ENCODE results near the gene RFPL3.
A peak's percentile ranks its signal among the peaks of the same experiment; 100 is the strongest.
"Not testable (repeated sequence)": the region's sequence is repeated elsewhere in the genome, so short reads cannot be mapped to it uniquely, and the experiment has no call there.

The RFPL3 gene

DNA sequence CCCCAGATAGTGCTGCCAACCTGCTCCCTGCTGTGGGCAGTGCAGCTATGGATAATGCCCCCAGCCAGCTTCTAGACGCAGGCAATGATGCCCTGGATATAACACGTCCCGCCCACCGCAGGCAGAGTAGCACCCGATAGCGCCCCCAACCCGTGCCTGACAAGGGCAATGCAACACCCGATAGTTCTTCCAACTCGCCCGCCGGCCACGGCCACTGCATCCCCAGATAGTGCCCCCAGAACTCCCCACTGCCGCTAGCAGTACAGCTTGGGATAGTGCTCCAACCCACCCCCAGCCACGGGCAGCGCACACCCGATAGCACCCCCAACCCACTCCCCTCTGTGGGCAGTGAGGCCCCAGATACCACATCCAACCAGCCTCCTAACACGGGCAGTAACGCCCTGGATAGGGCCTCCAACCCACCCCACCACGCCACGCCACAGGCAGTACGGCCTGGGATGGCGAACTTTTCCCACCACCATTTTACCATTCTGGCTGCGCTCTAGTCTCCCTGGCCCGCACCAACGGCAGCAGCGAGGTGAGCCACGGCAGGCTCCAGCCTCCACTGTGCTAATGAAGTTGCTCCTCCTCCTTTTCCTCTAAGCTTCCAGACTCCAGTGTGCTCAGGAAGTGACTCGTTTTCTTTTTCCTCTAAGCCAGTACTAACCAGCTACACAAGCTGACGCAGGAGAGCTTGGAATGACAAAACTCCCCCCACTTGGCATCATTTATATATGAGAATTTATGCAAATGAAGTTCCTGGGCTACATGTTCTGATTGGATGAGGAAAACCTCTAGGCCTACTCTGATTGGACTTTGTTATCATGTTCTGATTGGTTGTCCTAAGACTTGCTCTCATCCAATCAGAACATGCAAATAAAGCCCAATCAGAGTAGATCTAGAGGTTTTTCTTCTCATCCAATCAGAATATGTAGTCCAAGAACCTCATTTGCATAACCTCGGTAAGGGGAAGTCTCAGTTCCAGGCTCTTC lies 3.0 kb upstream of the RFPL3 start:
- Histone ChIP-seq H3K9ac (ENCODE audit: low read depth, low read length, poor library complexity, severe bottlenecking) (no peak overlapping the region), H2AFZ (ENCODE audit: low read length) (no peak overlapping the region)

DNA sequence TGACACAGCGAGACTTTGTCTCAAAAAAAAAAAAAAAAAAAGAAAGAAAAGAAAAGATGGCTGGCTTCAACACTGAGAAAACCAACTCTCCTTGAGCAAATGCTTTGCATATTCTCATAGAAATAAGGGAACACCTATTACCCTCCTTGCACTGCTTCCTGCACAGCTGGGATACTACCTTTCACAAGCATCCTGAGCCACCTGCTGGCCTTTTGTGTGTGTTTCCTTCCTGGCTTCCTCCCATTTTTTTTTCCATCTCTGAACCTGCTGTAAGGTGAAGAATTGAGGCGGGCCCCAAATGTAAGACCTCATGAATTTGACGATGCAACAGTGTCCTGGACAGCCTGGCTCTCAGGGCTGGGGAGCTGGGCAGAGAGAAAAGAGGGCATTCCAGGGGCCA lies 1.9 kb upstream of the RFPL3 start:
- H3K79me2 ChIP-seq (ENCODE audit: insufficient read depth, low read length), result no peaks in the 10 kb centered on the region
- H3K27me3 ChIP-seq (ENCODE audit: insufficient read depth, low read length, poor library complexity, severe bottlenecking), result no peaks in the 10 kb centered on the region
- H3K9me2 ChIP-seq (replicated peaks; ENCODE audit: low read depth, low read length), result no peaks in the 10 kb centered on the region
- H2AFZ ChIP-seq (ENCODE audit: low read length), result 0 out of 2 replicates have a peak overlapping the region, but pooled peaks have one; percentile 18
- H3K36me3 ChIP-seq (ENCODE audit: insufficient read depth, low read length), result no peaks in the 10 kb centered on the region
- no peak overlapping the region for H3K9ac ChIP-seq (ENCODE audit: low read depth, low read length, poor library complexity, severe bottlenecking)
- no peaks in the 10 kb centered on the region for H3K9me3 ChIP-seq (ENCODE audit: insufficient read depth, low read depth, low read length)
- H3K4me2 ChIP-seq (ENCODE audit: low read depth, low read length, poor library complexity, severe bottlenecking), result no peak overlapping the region
- H3K4me3 ChIP-seq (ENCODE audit: low read length, poor library complexity, severe bottlenecking), result no peak overlapping the region
- no peaks in the 10 kb centered on the region for H3F3A ChIP-seq (ENCODE audit: low read depth)
- H4K20me1 ChIP-seq (ENCODE audit: insufficient read depth, low read length, poor library complexity, severe bottlenecking), result no peaks in the 10 kb centered on the region
- TF ChIP-seq, protein P1, sequence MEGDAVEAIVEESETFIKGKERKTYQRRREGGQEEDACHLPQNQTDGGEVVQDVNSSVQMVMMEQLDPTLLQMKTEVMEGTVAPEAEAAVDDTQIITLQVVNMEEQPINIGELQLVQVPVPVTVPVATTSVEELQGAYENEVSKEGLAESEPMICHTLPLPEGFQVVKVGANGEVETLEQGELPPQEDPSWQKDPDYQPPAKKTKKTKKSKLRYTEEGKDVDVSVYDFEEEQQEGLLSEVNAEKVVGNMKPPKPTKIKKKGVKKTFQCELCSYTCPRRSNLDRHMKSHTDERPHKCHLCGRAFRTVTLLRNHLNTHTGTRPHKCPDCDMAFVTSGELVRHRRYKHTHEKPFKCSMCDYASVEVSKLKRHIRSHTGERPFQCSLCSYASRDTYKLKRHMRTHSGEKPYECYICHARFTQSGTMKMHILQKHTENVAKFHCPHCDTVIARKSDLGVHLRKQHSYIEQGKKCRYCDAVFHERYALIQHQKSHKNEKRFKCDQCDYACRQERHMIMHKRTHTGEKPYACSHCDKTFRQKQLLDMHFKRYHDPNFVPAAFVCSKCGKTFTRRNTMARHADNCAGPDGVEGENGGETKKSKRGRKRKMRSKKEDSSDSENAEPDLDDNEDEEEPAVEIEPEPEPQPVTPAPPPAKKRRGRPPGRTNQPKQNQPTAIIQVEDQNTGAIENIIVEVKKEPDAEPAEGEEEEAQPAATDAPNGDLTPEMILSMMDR (conservative IDR thresholded peaks at IDR 0.05; ENCODE audit: low read length), result 0 out of 2 replicates have a peak, but pooled peaks have one; percentile 24
- no peak for TF ChIP-seq EZH2phosphoT487 (IDR thresholded peaks at IDR 0.05; ENCODE audit: borderline replicate concordance)
- H3K4me1 ChIP-seq (ENCODE audit: insufficient read depth, low read length, poor library complexity, severe bottlenecking), result no peaks in the 10 kb centered on the region

More for the DNA sequence above, 3.0 kb upstream of the RFPL3 start:
- H3K27me3 ChIP-seq (ENCODE audit: insufficient read depth, low read length, poor library complexity, severe bottlenecking), result no peaks in the 10 kb centered on the region
- H3K9me2 ChIP-seq (replicated peaks; ENCODE audit: low read depth, low read length), result no peaks in the 10 kb centered on the region
- H3K9me3 ChIP-seq (ENCODE audit: insufficient read depth, low read depth, low read length), result no peaks in the 10 kb centered on the region
- no peaks in the 10 kb centered on the region for H3K79me2 ChIP-seq (ENCODE audit: insufficient read depth, low read length)
- H4K20me1 ChIP-seq (ENCODE audit: insufficient read depth, low read length, poor library complexity, severe bottlenecking), result no peaks in the 10 kb centered on the region
- H3K4me3 ChIP-seq (ENCODE audit: low read length, poor library complexity, severe bottlenecking), result no peak overlapping the region
- TF ChIP-seq, protein P1 (conservative IDR thresholded peaks at IDR 0.05; ENCODE audit: low read length), result no peak
- no peak for TF ChIP-seq EZH2phosphoT487 (IDR thresholded peaks at IDR 0.05; ENCODE audit: borderline replicate concordance)
- H3F3A ChIP-seq (ENCODE audit: low read depth), result no peaks in the 10 kb centered on the region
- H3K4me2 ChIP-seq (ENCODE audit: low read depth, low read length, poor library complexity, severe bottlenecking), result no peak overlapping the region
- H3K4me1 ChIP-seq (ENCODE audit: insufficient read depth, low read length, poor library complexity, severe bottlenecking), result no peaks in the 10 kb centered on the region
- no peaks in the 10 kb centered on the region for H3K36me3 ChIP-seq (ENCODE audit: insufficient read depth, low read length)

DNA sequence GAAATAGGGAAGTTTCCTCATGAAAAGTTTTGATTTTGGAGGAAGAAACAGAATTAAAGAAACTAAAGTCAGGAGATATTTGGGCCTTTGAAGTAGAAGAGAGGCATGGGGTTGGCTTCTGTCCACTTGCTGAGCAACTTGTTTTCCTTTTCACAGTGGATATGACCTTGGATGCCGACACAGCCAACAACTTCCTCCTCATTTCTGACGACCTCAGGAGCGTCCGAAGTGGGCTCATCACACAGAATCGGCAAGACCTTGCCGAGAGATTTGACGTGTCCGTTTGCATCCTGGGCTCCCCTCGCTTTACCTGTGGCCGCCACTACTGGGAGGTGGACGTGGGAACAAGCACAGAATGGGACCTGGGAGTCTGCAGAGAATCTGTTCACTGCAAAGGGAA lies 2.4 kb downstream of the RFPL3 start:
- H3K4me1 ChIP-seq (ENCODE audit: insufficient read depth, low read length, poor library complexity, severe bottlenecking); H3K4me2 ChIP-seq (ENCODE audit: low read depth, low read length, poor library complexity, severe bottlenecking); H2AFZ ChIP-seq (ENCODE audit: low read length); H3K36me3 ChIP-seq (ENCODE audit: insufficient read depth, low read length); H3K79me2 ChIP-seq (ENCODE audit: insufficient read depth, low read length); H3K9me2 ChIP-seq (replicated peaks; ENCODE audit: low read depth, low read length); H3K9ac ChIP-seq (ENCODE audit: low read depth, low read length, poor library complexity, severe bottlenecking); H3K27me3 ChIP-seq (ENCODE audit: insufficient read depth, low read length, poor library complexity, severe bottlenecking); H3K9me3 ChIP-seq (ENCODE audit: insufficient read depth, low read depth, low read length); H3K4me3 ChIP-seq (ENCODE audit: low read length, poor library complexity, severe bottlenecking); H3F3A ChIP-seq (ENCODE audit: low read depth); H4K20me1 ChIP-seq (ENCODE audit: insufficient read depth, low read length, poor library complexity, severe bottlenecking): not testable (repeated sequence)
